Nephron progenitor cell (in vitro differentiated cells): ENCODE measurements around the gene PDZD8.

Experiments
- DNase-seq: peaks from one replicate; pipeline ENCODE4 v3.0.0; 2021
- H3K27ac Mint-ChIP-seq: 2 replicates; pipeline ENCODE4 v1.8.0; 2021; ENCODE audit warnings: mild to moderate bottlenecking, moderate library complexity, mixed read lengths
- H3K27me3 Mint-ChIP-seq: 2 replicates; pipeline ENCODE4 v1.8.0; 2021; ENCODE audit warnings: mild to moderate bottlenecking, low read depth, mixed read lengths; ENCODE audit not compliant: poor library complexity
- H3K36me3 Mint-ChIP-seq: 2 replicates; pipeline ENCODE4 v1.8.0; 2021; ENCODE audit warnings: low read depth, mixed read lengths
- H3K4me1 Mint-ChIP-seq: 2 replicates; pipeline ENCODE4 v1.8.0; 2021; ENCODE audit warnings: mixed read lengths
- H3K4me3 Mint-ChIP-seq: 2 replicates; pipeline ENCODE4 v1.8.0; 2021; ENCODE audit warnings: mild to moderate bottlenecking, moderate library complexity, mixed read lengths
- H3K9me3 Mint-ChIP-seq: 2 replicates; pipeline ENCODE4 v1.8.0; 2021; ENCODE audit warnings: mild to moderate bottlenecking, moderate library complexity, mixed read lengths
- CTCF ChIP-seq: fragments of 200-600 bp; sonication (generic); IDR thresholded peaks from 2 replicates; pipeline ENCODE4 v1.5.0; 2021; ENCODE audit warnings: antibody characterized with exemption

Gene PDZD8

GRCh38 chr10:117327262-117327661, 48.0 kb downstream of the PDZD8 start:
- peaks cover 13% of the 10 kb centered on the region for H3K4me1 Mint-ChIP-seq
- H3K27me3 Mint-ChIP-seq: no peaks in the 10 kb centered on the region
- no peak for DNase-seq
- H3K36me3 Mint-ChIP-seq: peaks cover 30% of the 10 kb centered on the region
- no peak for TF ChIP-seq CTCF
- H3K9me3 Mint-ChIP-seq: peaks cover 12% of the 10 kb centered on the region
- no peak overlapping the region for H3K4me3 Mint-ChIP-seq
- H3K27ac Mint-ChIP-seq: no peak overlapping the region

DNA sequence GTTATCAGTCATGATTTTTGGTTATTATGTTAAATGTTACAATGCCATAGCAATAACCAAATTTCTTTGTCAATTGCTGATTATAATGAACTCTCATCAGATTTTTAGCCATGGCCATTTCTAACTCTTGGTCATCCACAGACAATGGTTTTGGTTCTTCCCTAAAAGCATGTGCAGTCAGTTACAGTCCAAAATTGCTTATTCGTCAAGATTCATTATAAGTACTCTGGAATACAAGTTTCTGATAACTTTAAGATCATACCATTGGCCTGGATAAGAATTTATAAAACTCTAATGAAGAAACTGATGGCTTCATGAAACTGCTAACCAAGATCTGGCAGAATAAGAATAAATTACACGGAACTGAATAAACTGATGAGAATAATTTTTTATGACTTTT, 50.9 kb downstream of the PDZD8 start:
- no peak overlapping the region for H3K4me3 Mint-ChIP-seq
- DNase-seq: no peak
- H3K9me3 Mint-ChIP-seq: peaks cover 12% of the 10 kb centered on the region
- peaks cover 25% of the 10 kb centered on the region for H3K36me3 Mint-ChIP-seq
- no peak for TF ChIP-seq CTCF
- no peaks in the 10 kb centered on the region for H3K27me3 Mint-ChIP-seq
- H3K4me1 Mint-ChIP-seq: peaks cover 7% of the 10 kb centered on the region
- no peak overlapping the region for H3K27ac Mint-ChIP-seq

DNA sequence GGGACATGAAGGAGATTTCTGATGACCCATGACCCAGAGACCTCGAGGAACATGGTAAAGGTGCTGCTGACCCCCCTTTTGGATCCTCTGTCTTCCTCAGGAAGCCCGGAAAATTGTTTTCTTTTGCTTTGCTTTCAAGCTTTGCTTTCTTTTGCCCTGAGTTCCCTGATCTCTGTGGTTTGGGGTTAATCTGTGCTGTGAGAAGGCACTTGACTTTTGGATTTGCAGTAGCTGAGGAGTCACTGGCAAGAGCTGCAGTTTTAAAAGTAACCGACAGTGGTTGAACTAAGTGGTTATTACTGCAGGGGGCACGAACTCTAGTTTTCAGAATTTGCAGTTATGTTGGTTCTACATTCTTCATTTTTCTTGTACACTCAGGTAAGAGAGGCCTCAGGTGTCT, 53.0 kb downstream of the PDZD8 start:
- peaks cover 7% of the 10 kb centered on the region for H3K4me1 Mint-ChIP-seq
- H3K27me3 Mint-ChIP-seq: no peaks in the 10 kb centered on the region
- DNase-seq: no peak
- H3K9me3 Mint-ChIP-seq: peaks cover 12% of the 10 kb centered on the region
- no peak for TF ChIP-seq CTCF
- no peak overlapping the region for H3K4me3 Mint-ChIP-seq
- H3K36me3 Mint-ChIP-seq: peaks cover 23% of the 10 kb centered on the region
- no peak overlapping the region for H3K27ac Mint-ChIP-seq

- H3K9me3 Mint-ChIP-seq: peaks cover 4% of the 10 kb centered on the region
- peak; percentile 4 for DNase-seq
- no peaks in the 10 kb centered on the region for H3K27me3 Mint-ChIP-seq
- peak; percentile 61 for TF ChIP-seq CTCF
- peaks cover 7% of the 10 kb centered on the region for H3K4me1 Mint-ChIP-seq
- H3K4me3 Mint-ChIP-seq: no peak overlapping the region
- H3K27ac Mint-ChIP-seq: no peak overlapping the region
- peaks cover 8% of the 10 kb centered on the region for H3K36me3 Mint-ChIP-seq
These were observed 55.1 kb downstream of the PDZD8 start for GRCh38 chr10:117320050-117320665.

GRCh38 chr10:117318909-117319308, 56.3 kb downstream of the PDZD8 start:
- peaks cover 3% of the 10 kb centered on the region for H3K36me3 Mint-ChIP-seq
- TF ChIP-seq CTCF: peak; percentile 33

GRCh38 chr10:117316701-117317100, 58.5 kb downstream of the PDZD8 start:
- Mint-ChIP-seq H3K27me3 (no peaks in the 10 kb centered on the region), H3K27ac (no peak overlapping the region), H3K36me3 (peaks cover 17% of the 10 kb centered on the region), H3K4me3 (no peak overlapping the region), H3K9me3 (no peaks in the 10 kb centered on the region), H3K4me1 (no peaks in the 10 kb centered on the region)
- DNase-seq: no peak
- no peak for TF ChIP-seq CTCF

More at GRCh38 chr10:117318909-117319308, 56.3 kb downstream of the PDZD8 start:
- no peak overlapping the region for H3K4me3 Mint-ChIP-seq
- no peak overlapping the region for H3K27ac Mint-ChIP-seq
- H3K9me3 Mint-ChIP-seq: no peaks in the 10 kb centered on the region
- DNase-seq: no peak
- no peaks in the 10 kb centered on the region for H3K27me3 Mint-ChIP-seq
- peaks cover 7% of the 10 kb centered on the region for H3K4me1 Mint-ChIP-seq
